Testis (tissue), 2 donors: ENCODE data around the gene LIPM.

Experiments
- POLR2A ChIP-seq: fragments of 450-650 bp; IDR thresholded peaks from one replicate; pipeline ENCODE4 v1.6.1; 2017; ENCODE audit warnings: antibody characterized with exemption, mild to moderate bottlenecking, moderate library complexity
- TF ChIP-seq, protein P1 (sequence below), 3 experiments: fragments of 450-650 bp in 2 of 3; fragments of 200-600 bp in 1 of 3; sonication (generic) in 1 of 3; IDR thresholded peaks; one replicate each; pipeline ENCODE4 v1.5.1; 2016 to 2019; ENCODE audit warnings: antibody characterized with exemption in 3 of 3, mild to moderate bottlenecking in 2 of 3, moderate library complexity in 1 of 3

DNA sequence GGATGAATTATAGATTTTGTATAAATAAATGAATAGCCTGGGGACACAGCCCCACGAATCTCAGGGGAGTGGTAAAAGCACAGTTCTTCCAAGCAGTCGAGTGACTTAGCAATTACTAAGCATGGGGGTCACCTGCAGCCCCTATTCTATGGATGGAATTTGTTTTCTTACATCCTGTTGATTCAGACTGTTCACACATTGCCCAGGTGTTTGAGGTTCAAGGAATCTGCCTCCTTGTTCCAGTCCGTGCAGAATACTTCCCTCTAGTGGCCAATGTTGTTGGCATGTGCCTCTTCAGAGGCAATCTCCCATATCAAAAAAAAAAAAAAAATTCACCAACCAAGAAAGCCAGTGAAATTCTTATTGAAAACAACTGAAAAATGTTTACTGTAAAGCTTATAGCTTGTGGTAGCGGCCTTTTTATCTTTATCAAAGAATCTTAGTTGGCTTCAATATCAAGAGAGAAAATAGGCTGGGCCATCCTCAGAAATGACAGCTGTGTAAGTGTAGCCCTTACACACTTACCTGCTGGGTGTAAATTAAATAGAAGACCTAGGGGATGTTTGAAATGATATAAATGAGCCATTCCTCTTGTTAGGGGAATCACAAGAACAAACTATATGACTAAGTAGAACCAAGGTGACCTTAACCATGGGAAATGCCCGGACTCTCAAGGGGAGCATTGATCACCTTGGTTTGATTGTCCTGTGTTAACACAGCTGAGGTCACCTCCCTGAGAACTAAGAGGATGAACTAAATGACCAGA lies 7.8 kb downstream of the LIPM start:
- TF ChIP-seq, protein P1, sequence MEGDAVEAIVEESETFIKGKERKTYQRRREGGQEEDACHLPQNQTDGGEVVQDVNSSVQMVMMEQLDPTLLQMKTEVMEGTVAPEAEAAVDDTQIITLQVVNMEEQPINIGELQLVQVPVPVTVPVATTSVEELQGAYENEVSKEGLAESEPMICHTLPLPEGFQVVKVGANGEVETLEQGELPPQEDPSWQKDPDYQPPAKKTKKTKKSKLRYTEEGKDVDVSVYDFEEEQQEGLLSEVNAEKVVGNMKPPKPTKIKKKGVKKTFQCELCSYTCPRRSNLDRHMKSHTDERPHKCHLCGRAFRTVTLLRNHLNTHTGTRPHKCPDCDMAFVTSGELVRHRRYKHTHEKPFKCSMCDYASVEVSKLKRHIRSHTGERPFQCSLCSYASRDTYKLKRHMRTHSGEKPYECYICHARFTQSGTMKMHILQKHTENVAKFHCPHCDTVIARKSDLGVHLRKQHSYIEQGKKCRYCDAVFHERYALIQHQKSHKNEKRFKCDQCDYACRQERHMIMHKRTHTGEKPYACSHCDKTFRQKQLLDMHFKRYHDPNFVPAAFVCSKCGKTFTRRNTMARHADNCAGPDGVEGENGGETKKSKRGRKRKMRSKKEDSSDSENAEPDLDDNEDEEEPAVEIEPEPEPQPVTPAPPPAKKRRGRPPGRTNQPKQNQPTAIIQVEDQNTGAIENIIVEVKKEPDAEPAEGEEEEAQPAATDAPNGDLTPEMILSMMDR (IDR thresholded peaks at IDR 0.05): peak in 2 of 3 experiments; percentile 45 to 65
- TF ChIP-seq POLR2A: no peak
